ENCODE measurements around the gene SH2D2A. TPM values are rescaled to one million over a fixed set of nuclear protein-coding genes. Genes with fewer than 3 reads are reported as not detected.

The SH2D2A gene
- total RNA-seq, 1 experiment from 2014 or later = 4.9 TPM

GRCh38 chr1:156805766-156806511 lies 10.7 kb downstream of the SH2D2A start (continued):
- TF ChIP-seq AFF4 (CRISPR knock-in tag; IDR thresholded peaks at IDR 0.05; ENCODE audit: borderline replicate concordance) = no peak

- no peak for TF ChIP-seq E2F4 (CRISPR knock-in tag; IDR thresholded peaks at IDR 0.05; ENCODE audit: borderline replicate concordance, low read depth)
- no peak for TF ChIP-seq IRF1 (CRISPR knock-in tag; IDR thresholded peaks at IDR 0.05)
- TF ChIP-seq ZNF281 (CRISPR knock-in tag; IDR thresholded peaks at IDR 0.05) = no peak
- no peak for TF ChIP-seq EMX1 (CRISPR knock-in tag; IDR thresholded peaks at IDR 0.05)
- TF ChIP-seq ELF4 (CRISPR knock-in tag; IDR thresholded peaks at IDR 0.05; ENCODE audit: low read depth) = no peak
- TF ChIP-seq ETV6 (CRISPR knock-in tag; IDR thresholded peaks at IDR 0.05) = no peak
- TF ChIP-seq MAX (CRISPR knock-in tag; IDR thresholded peaks at IDR 0.05) = no peak
- no peak for TF ChIP-seq GABPB1 (CRISPR knock-in tag; IDR thresholded peaks at IDR 0.05)
- no peak for TF ChIP-seq ZNF263 (CRISPR knock-in tag; IDR thresholded peaks at IDR 0.05; ENCODE audit: low read depth)
- no peak for TF ChIP-seq CDX4 (CRISPR knock-in tag; IDR thresholded peaks at IDR 0.05; ENCODE audit: borderline replicate concordance)
- no peak for TF ChIP-seq NFATC4 (CRISPR knock-in tag; IDR thresholded peaks at IDR 0.05)
- no peak for TF ChIP-seq FOXP4 (CRISPR knock-in tag; IDR thresholded peaks at IDR 0.05)
- TF ChIP-seq ZNF423 (CRISPR knock-in tag; IDR thresholded peaks at IDR 0.05) = no peak
- Mint-ChIP-seq H3K36me3 (peaks cover 17% of the 10 kb centered on the region), H3K27me3 (ENCODE audit: low read depth) (no peaks in the 10 kb centered on the region), H3K27ac (no peak overlapping the region), H3K4me1 (no peaks in the 10 kb centered on the region), H3K9me3 (no peaks in the 10 kb centered on the region), H3K4me3 (no peak overlapping the region)
- no peak for ATAC-seq
- POLR2A ChIA-PET = no interaction called here
- CTCF ChIA-PET = interaction anchor here (0.6 to 3.9 kb wide), 7 partner anchors 9 to 123 kb away, joined by 3 to 20 read pairs (median 4); partner anchors contain the start of genes INSRR and NTRK1
- no peak for DNase-seq (ENCODE audit: low spot score)
Measured at GRCh38 chr1:156804572-156805243, 11.9 kb downstream of the SH2D2A start.

All from WTC11 (cell line).